ENCODE measurements around the gene PELO. TPM values are rescaled to one million over a fixed set of nuclear protein-coding genes. Genes with fewer than 3 reads are reported as not detected.

Gene PELO
- total and polyA plus RNA-seq, 4 donors = 11.0 to 52.4 (median 39.9) TPM

DNA sequence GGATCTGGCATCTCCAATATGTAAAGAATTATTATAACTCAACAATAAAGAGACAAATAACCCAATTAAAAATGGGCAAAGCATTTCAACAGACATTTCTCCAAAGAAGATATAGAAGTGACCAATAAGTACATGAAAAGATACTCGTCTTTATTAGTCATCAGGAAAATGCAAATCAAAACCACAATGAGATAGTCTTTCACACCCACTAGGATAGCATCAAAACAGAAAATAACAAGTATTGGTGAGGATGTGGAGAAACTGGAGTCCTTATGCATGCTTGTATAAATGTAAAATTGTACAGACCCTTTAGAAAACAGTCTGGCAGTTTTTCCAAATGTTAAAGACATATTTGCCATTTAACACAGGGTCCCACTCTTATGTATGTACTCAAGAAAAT, 39.1 kb upstream of the PELO start:
- no peak for ATAC-seq (ENCODE audit: low FRiP score)
- H3K4me3 ChIP-seq (ENCODE audit: low read length in 2 of 2) = no peak overlapping the region
- H3K9me3 ChIP-seq (ENCODE audit: control insufficient read depth, low read length) = no peaks in the 10 kb centered on the region
- no peaks in the 10 kb centered on the region for H3K27me3 ChIP-seq (ENCODE audit: control insufficient read depth in 1 of 2, insufficient read depth in 2 of 2, low read length in 1 of 2)
- H3K36me3 ChIP-seq (ENCODE audit: control insufficient read depth in 1 of 2, insufficient read depth in 2 of 2, low read length in 1 of 2) = no peaks in the 10 kb centered on the region
- WGBS, 2 donors = 45 to 90% methylated on average over 1 of the region's 1 CpG
- H3K4me1 ChIP-seq (ENCODE audit: control insufficient read depth in 1 of 2, insufficient read depth in 2 of 2, low read length in 2 of 2) = peaks cover 0 to 1% of the 10 kb centered on the region in 2 donors
- no peak overlapping the region for H3K27ac ChIP-seq (ENCODE audit: low read depth in 1 of 2, low read length in 2 of 2)
- intact Hi-C loops (cut with DNase I) = no loop called here
- DNase-seq = no peak

DNA sequence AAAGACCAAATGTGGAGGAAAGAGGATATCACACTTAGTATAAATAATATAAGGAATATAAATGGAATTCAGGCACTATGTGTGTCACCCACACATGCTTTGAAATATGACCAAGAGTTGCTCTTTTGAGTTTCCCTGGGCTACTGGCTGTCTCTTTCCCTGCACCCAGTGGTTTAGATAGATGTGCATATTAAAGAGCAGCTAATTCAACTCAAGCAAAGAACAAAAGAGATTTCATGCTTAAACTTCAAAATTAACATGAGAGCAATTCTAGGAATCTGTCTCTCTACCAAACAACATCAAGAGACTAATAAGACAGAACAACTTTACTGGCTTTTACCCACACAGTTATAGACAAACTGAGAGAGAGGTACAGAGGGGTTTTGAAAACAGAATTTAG, 38.0 kb upstream of the PELO start:
- Histone ChIP-seq H3K27me3 (ENCODE audit: control insufficient read depth in 1 of 2, insufficient read depth in 2 of 2, low read length in 1 of 2) (no peaks in the 10 kb centered on the region), H3K27ac (ENCODE audit: low read depth in 1 of 2, low read length in 2 of 2) (no peak overlapping the region), H3K4me1 (ENCODE audit: control insufficient read depth in 1 of 2, insufficient read depth in 2 of 2, low read length in 2 of 2) (no peaks in the 10 kb centered on the region), H3K9me3 (ENCODE audit: control insufficient read depth, low read length) (no peaks in the 10 kb centered on the region), H3K4me3 (ENCODE audit: low read length in 2 of 2) (no peak overlapping the region), H3K36me3 (ENCODE audit: control insufficient read depth in 1 of 2, insufficient read depth in 2 of 2, low read length in 1 of 2) (no peaks in the 10 kb centered on the region)
- no peak for DNase-seq
- intact Hi-C loops (cut with DNase I) = no loop called here
- ATAC-seq (ENCODE audit: low FRiP score) = no peak

DNA sequence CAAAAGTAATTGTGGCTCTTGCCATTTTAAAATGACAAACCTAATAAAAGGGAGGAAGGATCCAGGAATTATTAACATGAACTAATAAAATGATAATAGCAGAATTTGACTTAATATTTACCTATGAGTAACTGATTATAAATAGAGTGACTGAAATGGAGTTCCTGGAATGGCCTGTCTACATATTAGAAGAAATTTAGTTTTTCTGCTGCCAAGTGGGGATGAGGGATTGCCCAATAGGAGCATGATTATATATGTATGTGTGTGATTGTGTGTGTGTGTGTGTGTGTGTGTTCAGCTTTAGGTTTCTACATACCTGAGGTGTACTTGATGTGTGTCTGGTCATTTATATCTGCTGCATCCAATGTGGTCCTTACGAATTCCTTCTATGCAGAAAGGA, 36.6 kb upstream of the PELO start:
- ATAC-seq (ENCODE audit: low FRiP score) (no peak), DNase-seq (no peak)
- no peaks in the 10 kb centered on the region for H3K9me3 ChIP-seq (ENCODE audit: control insufficient read depth, low read length)
- intact Hi-C loops (cut with DNase I) = no loop called here
- no peak overlapping the region for H3K4me3 ChIP-seq (ENCODE audit: low read length in 2 of 2)
- H3K27me3 ChIP-seq (ENCODE audit: control insufficient read depth in 1 of 2, insufficient read depth in 2 of 2, low read length in 1 of 2) = no peaks in the 10 kb centered on the region
- H3K4me1 ChIP-seq (ENCODE audit: control insufficient read depth in 1 of 2, insufficient read depth in 2 of 2, low read length in 2 of 2) = no peaks in the 10 kb centered on the region
- WGBS, 2 donors = 96% methylated on average over 1 of the region's 1 CpG
- H3K27ac ChIP-seq (ENCODE audit: low read depth in 1 of 2, low read length in 2 of 2) = no peak overlapping the region
- H3K36me3 ChIP-seq (ENCODE audit: control insufficient read depth in 1 of 2, insufficient read depth in 2 of 2, low read length in 1 of 2) = no peaks in the 10 kb centered on the region

DNA sequence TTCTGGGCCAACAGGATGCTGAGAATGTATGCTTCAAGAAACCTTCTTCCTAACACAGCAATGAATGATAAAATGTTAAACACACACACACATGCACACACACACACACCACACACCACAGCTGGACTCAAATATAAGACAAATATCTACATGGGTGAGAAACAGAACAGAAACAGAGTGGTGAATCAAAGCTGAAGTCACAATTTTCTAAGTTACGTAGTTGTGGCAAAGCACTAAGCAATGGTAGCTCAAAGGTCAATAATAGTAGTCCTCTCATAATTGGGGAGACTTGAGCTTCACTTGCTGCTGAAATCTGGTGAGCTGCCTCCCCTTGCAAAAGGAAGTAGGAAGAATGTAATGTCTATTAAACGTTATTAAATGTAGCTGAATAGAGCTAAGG, 33.7 kb upstream of the PELO start:
- H3K9me3 ChIP-seq (ENCODE audit: control insufficient read depth, low read length) = no peaks in the 10 kb centered on the region
- H3K27ac ChIP-seq (ENCODE audit: low read depth in 1 of 2, low read length in 2 of 2) = no peak overlapping the region
- no peaks in the 10 kb centered on the region for H3K27me3 ChIP-seq (ENCODE audit: control insufficient read depth in 1 of 2, insufficient read depth in 2 of 2, low read length in 1 of 2)
- H3K36me3 ChIP-seq (ENCODE audit: control insufficient read depth in 1 of 2, insufficient read depth in 2 of 2, low read length in 1 of 2) = no peaks in the 10 kb centered on the region
- ATAC-seq (ENCODE audit: low FRiP score) (no peak), DNase-seq (no peak)
- H3K4me1 ChIP-seq (ENCODE audit: control insufficient read depth in 1 of 2, insufficient read depth in 2 of 2, low read length in 2 of 2) = no peaks in the 10 kb centered on the region
- WGBS, 2 donors = 81 to 85% methylated on average over 2 of the region's 2 CpGs
- intact Hi-C loops (cut with DNase I) = no loop called here
- H3K4me3 ChIP-seq (ENCODE audit: low read length in 2 of 2) = no peak overlapping the region

DNA sequence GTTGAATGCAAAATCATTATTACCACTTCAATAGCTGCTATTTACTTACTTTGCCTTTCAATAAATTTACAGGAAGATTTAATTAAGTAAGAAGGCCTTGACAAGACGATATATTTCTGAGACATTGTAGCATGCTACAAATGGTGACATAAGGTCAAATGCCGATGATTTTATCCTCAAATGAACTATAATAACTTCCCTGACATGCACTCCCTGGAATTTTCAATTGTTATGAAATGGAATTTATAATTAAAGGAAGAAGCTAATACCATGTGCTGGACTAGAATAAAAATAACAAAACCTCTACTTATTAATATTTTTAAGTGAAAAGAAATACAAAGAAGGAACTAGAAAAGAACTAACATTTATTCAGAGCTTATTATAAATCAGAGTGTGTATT, 30.2 kb upstream of the PELO start:
- intact Hi-C loops (cut with DNase I) = no loop called here
- H3K27me3 ChIP-seq (ENCODE audit: control insufficient read depth in 1 of 2, insufficient read depth in 2 of 2, low read length in 1 of 2) = no peaks in the 10 kb centered on the region
- DNase-seq (no peak), ATAC-seq (ENCODE audit: low FRiP score) (no peak)
- no peak overlapping the region for H3K27ac ChIP-seq (ENCODE audit: low read depth in 1 of 2, low read length in 2 of 2)
- H3K36me3 ChIP-seq (ENCODE audit: control insufficient read depth in 1 of 2, insufficient read depth in 2 of 2, low read length in 1 of 2) = no peaks in the 10 kb centered on the region
- H3K4me1 ChIP-seq (ENCODE audit: control insufficient read depth in 1 of 2, insufficient read depth in 2 of 2, low read length in 2 of 2) = no peaks in the 10 kb centered on the region
- WGBS, 2 donors = 61 to 64% methylated on average over 2 of the region's 2 CpGs
- no peak overlapping the region for H3K4me3 ChIP-seq (ENCODE audit: low read length in 2 of 2)
- no peaks in the 10 kb centered on the region for H3K9me3 ChIP-seq (ENCODE audit: control insufficient read depth, low read length)

DNA sequence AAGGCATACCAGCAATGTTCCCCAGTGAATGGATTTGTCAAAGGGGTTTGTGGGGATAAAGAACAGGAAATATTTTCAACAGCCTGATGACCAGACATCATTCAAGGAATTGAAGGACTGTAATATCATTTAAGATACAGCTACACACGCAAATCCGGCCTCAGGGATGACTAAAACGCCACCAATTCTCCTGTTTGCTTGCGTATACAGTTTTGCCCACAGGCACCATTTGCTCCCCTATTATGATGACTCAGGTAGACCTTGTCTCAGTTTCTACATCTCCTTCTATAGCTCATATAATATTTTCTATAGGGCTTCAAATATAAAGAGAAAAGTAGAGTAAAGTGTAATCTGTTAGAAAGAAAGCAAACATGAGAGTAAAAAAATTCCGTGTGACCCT, 29.7 kb upstream of the PELO start:
- no peak for DNase-seq
- Histone ChIP-seq H3K27ac (ENCODE audit: low read depth in 1 of 2, low read length in 2 of 2) (no peak overlapping the region), H3K4me3 (ENCODE audit: low read length in 2 of 2) (no peak overlapping the region), H3K36me3 (ENCODE audit: control insufficient read depth in 1 of 2, insufficient read depth in 2 of 2, low read length in 1 of 2) (no peaks in the 10 kb centered on the region), H3K9me3 (ENCODE audit: control insufficient read depth, low read length) (no peaks in the 10 kb centered on the region), H3K4me1 (ENCODE audit: control insufficient read depth in 1 of 2, insufficient read depth in 2 of 2, low read length in 2 of 2) (no peaks in the 10 kb centered on the region), H3K27me3 (ENCODE audit: control insufficient read depth in 1 of 2, insufficient read depth in 2 of 2, low read length in 1 of 2) (no peaks in the 10 kb centered on the region)
- intact Hi-C loops (cut with DNase I) = no loop called here
- WGBS, 2 donors = 89% methylated on average over 5 of the region's 5 CpGs
- no peak for ATAC-seq (ENCODE audit: low FRiP score)

DNA sequence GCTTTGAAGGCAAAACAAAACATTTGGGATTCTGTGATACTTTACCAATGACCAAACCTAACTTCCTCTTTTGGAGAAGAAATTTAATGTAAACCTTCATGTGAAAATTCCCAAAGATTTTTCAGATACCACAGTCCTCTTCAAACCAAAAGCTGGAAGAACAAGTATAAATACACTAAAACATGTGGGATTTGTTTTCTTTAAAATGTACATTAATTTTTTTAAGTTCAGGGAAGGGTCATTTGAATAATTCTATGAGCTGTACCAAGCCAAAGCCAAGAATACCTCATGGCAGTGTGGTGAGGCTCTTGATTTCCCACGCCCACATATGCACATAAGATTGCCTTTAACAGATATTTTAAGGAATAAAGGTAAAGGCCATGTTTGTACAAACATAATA, 28.4 kb upstream of the PELO start:
- H3K27me3 ChIP-seq (ENCODE audit: control insufficient read depth in 1 of 2, insufficient read depth in 2 of 2, low read length in 1 of 2) = no peaks in the 10 kb centered on the region
- no peaks in the 10 kb centered on the region for H3K9me3 ChIP-seq (ENCODE audit: control insufficient read depth, low read length)
- WGBS, 2 donors = 88 to 94% methylated on average over 1 of the region's 1 CpG
- intact Hi-C loops (cut with DNase I) = no loop called here
- H3K27ac ChIP-seq (ENCODE audit: low read depth in 1 of 2, low read length in 2 of 2) = no peak overlapping the region
- H3K4me3 ChIP-seq (ENCODE audit: low read length in 2 of 2) = no peak overlapping the region
- no peaks in the 10 kb centered on the region for H3K4me1 ChIP-seq (ENCODE audit: control insufficient read depth in 1 of 2, insufficient read depth in 2 of 2, low read length in 2 of 2)
- no peaks in the 10 kb centered on the region for H3K36me3 ChIP-seq (ENCODE audit: control insufficient read depth in 1 of 2, insufficient read depth in 2 of 2, low read length in 1 of 2)
- no peak for ATAC-seq (ENCODE audit: low FRiP score)
- DNase-seq = no peak

DNA sequence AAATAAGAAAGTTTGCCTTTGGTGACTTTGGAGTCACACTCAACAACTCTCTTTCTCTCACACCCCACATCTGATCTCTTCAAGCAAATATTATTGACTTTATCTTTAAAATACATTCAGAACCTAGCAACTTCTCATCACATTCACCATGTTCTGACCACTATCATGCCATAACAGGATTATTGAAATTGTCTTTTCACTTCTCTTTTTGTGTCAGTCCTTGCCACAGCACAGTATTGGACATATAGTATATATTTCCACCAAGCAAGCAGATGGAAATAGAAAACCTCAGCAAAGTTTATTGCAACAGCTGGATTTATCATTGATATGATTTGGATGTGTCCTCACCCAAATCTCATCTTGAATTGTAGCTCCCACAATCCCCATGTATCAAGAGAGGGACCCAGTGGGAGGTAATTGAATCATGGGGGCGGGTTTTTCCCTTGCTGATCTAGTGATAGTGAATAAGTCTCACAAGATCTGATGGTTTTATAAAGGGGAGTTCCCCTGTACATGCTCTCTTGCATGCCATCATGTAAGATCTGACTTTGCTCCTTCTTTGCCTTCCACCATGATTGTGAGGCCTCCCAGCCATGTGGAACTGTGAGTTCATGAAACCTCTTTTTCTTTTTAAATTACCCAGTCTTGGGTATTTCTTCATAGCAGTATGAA, 26.9 kb upstream of the PELO start:
- no peak for ATAC-seq (ENCODE audit: low FRiP score)
- intact Hi-C loops (cut with DNase I) = no loop called here

DNA sequence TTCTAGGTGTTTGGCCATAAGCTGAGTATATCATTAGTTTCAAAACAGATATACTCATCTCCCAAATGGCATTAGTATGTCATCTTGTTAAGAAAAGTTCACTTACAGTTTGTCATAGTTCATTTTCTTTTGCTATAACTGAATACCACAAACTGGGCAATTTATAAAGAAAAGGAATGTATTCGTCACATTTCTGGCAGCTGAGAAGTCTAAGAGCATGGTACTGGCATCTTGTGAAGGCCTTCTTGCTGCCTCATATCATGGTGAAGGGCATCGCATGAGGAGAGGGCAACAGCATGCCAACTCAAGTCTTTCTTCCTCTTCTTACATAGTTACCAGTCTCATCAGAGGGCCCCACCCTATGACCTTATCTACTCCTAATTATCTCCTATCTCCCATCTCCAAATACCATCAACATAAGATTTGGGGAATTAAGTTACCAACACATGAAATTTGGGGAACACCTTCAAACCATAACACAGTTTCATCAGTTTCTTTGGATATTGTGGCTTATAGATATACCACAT, 20.4 kb upstream of the PELO start:
- ATAC-seq (ENCODE audit: low FRiP score) = no peak
- WGBS, 2 donors = 25 to 41% methylated on average over 2 of the region's 2 CpGs

More for the DNA sequence above, 26.9 kb upstream of the PELO start:
- WGBS, 2 donors = 89 to 97% methylated on average over 1 of the region's 1 CpG
- H3K4me1 ChIP-seq (ENCODE audit: control insufficient read depth in 1 of 2, insufficient read depth in 2 of 2, low read length in 2 of 2) = no peaks in the 10 kb centered on the region
- no peaks in the 10 kb centered on the region for H3K27me3 ChIP-seq (ENCODE audit: control insufficient read depth in 1 of 2, insufficient read depth in 2 of 2, low read length in 1 of 2)
- H3K27ac ChIP-seq (ENCODE audit: low read depth in 1 of 2, low read length in 2 of 2) = no peak overlapping the region
- no peak overlapping the region for H3K4me3 ChIP-seq (ENCODE audit: low read length in 2 of 2)
- DNase-seq = no peak
- H3K36me3 ChIP-seq (ENCODE audit: control insufficient read depth in 1 of 2, insufficient read depth in 2 of 2, low read length in 1 of 2) = no peaks in the 10 kb centered on the region
- H3K9me3 ChIP-seq (ENCODE audit: control insufficient read depth, low read length) = no peaks in the 10 kb centered on the region

More for the DNA sequence above, 20.4 kb upstream of the PELO start:
- no peak for DNase-seq
- Histone ChIP-seq H3K4me1 (ENCODE audit: control insufficient read depth in 1 of 2, insufficient read depth in 2 of 2, low read length in 2 of 2) (no peaks in the 10 kb centered on the region), H3K9me3 (ENCODE audit: control insufficient read depth, low read length) (no peaks in the 10 kb centered on the region), H3K27ac (ENCODE audit: low read depth in 1 of 2, low read length in 2 of 2) (no peak overlapping the region), H3K27me3 (ENCODE audit: control insufficient read depth in 1 of 2, insufficient read depth in 2 of 2, low read length in 1 of 2) (no peaks in the 10 kb centered on the region), H3K36me3 (ENCODE audit: control insufficient read depth in 1 of 2, insufficient read depth in 2 of 2, low read length in 1 of 2) (no peaks in the 10 kb centered on the region), H3K4me3 (ENCODE audit: low read length in 2 of 2) (no peak overlapping the region)
- intact Hi-C loops (cut with DNase I) = no loop called here
